ENCODE data around the gene ERGIC1.

The ERGIC1 gene

GRCh38 chr5:172818081-172818480 is 16.0 kb upstream of the ERGIC1 start:
- Histone ChIP-seq H3K79me2 (ENCODE audit: low read length) (no peaks in the 10 kb centered on the region), H3K9me3 (replicated peaks; ENCODE audit: insufficient read depth, low read length) (no peaks in the 10 kb centered on the region), H3K36me3 (replicated peaks; ENCODE audit: insufficient read depth, low read length) (no peaks in the 10 kb centered on the region), H4K20me1 (ENCODE audit: insufficient read depth, low read length) (no peaks in the 10 kb centered on the region), H2AFZ (ENCODE audit: low read length) (no peak overlapping the region), H3K4me2 (ENCODE audit: low read depth, low read length) (no peak overlapping the region), H3F3A (ENCODE audit: insufficient read depth, low read length) (no peaks in the 10 kb centered on the region), H3K4me3 (ENCODE audit: low read length) (no peak overlapping the region), H3K27me3 (replicated peaks; ENCODE audit: insufficient read depth, low read length) (no peaks in the 10 kb centered on the region), H3K9me2 (replicated peaks; ENCODE audit: insufficient read depth, low read length) (no peaks in the 10 kb centered on the region), H3K9ac (ENCODE audit: low read length) (no peak overlapping the region), H3K4me1 (ENCODE audit: low read length) (no peaks in the 10 kb centered on the region), H3K27ac (ENCODE audit: low read length) (no peak overlapping the region)
- no peak for DNase-seq
- TF ChIP-seq EZH2phosphoT487 (IDR thresholded peaks at IDR 0.05; ENCODE audit: low read length) (no peak), EZH2 (optimal IDR thresholded peaks at IDR 0.05; ENCODE audit: low read depth, low read length) (no peak)
- TF ChIP-seq, protein P1, sequence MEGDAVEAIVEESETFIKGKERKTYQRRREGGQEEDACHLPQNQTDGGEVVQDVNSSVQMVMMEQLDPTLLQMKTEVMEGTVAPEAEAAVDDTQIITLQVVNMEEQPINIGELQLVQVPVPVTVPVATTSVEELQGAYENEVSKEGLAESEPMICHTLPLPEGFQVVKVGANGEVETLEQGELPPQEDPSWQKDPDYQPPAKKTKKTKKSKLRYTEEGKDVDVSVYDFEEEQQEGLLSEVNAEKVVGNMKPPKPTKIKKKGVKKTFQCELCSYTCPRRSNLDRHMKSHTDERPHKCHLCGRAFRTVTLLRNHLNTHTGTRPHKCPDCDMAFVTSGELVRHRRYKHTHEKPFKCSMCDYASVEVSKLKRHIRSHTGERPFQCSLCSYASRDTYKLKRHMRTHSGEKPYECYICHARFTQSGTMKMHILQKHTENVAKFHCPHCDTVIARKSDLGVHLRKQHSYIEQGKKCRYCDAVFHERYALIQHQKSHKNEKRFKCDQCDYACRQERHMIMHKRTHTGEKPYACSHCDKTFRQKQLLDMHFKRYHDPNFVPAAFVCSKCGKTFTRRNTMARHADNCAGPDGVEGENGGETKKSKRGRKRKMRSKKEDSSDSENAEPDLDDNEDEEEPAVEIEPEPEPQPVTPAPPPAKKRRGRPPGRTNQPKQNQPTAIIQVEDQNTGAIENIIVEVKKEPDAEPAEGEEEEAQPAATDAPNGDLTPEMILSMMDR (IDR thresholded peaks at IDR 0.05; ENCODE audit: low read length), result no peak

DNA sequence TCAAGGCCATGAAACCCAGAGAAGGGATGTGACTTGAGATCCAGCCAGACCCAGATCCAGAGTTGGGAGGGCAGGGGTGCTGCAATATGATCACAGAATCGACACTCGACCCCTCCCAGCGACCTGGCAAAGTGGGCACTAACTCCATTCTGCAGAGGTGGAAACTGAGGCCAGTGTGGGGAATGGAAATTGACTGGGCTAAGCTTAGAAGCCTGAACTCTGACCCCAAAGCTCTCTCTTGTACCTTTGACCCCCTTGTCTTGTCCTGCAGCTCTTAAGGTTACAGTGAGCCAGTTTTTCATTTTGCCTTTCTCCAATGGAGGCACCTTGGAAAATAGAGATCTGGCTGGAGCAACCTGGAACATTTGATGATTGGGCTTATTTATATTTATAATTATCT is 14.5 kb upstream of the ERGIC1 start:
- Histone ChIP-seq H3K9me2 (replicated peaks; ENCODE audit: insufficient read depth, low read length) (no peaks in the 10 kb centered on the region), H4K20me1 (ENCODE audit: insufficient read depth, low read length) (no peaks in the 10 kb centered on the region), H3K9me3 (replicated peaks; ENCODE audit: insufficient read depth, low read length) (no peaks in the 10 kb centered on the region), H3F3A (ENCODE audit: insufficient read depth, low read length) (no peaks in the 10 kb centered on the region), H3K4me2 (ENCODE audit: low read depth, low read length) (no peak overlapping the region), H3K27me3 (replicated peaks; ENCODE audit: insufficient read depth, low read length) (no peaks in the 10 kb centered on the region), H2AFZ (ENCODE audit: low read length) (no peak overlapping the region), H3K4me1 (ENCODE audit: low read length) (no peaks in the 10 kb centered on the region), H3K27ac (ENCODE audit: low read length) (no peak overlapping the region), H3K9ac (ENCODE audit: low read length) (no peak overlapping the region), H3K36me3 (replicated peaks; ENCODE audit: insufficient read depth, low read length) (no peaks in the 10 kb centered on the region), H3K79me2 (ENCODE audit: low read length) (no peaks in the 10 kb centered on the region), H3K4me3 (ENCODE audit: low read length) (no peak overlapping the region)
- DNase-seq, result no peak
- TF ChIP-seq, protein P1 (IDR thresholded peaks at IDR 0.05; ENCODE audit: low read length), result no peak
- TF ChIP-seq EZH2 (optimal IDR thresholded peaks at IDR 0.05; ENCODE audit: low read depth, low read length) (no peak), EZH2phosphoT487 (IDR thresholded peaks at IDR 0.05; ENCODE audit: low read length) (no peak)

DNA sequence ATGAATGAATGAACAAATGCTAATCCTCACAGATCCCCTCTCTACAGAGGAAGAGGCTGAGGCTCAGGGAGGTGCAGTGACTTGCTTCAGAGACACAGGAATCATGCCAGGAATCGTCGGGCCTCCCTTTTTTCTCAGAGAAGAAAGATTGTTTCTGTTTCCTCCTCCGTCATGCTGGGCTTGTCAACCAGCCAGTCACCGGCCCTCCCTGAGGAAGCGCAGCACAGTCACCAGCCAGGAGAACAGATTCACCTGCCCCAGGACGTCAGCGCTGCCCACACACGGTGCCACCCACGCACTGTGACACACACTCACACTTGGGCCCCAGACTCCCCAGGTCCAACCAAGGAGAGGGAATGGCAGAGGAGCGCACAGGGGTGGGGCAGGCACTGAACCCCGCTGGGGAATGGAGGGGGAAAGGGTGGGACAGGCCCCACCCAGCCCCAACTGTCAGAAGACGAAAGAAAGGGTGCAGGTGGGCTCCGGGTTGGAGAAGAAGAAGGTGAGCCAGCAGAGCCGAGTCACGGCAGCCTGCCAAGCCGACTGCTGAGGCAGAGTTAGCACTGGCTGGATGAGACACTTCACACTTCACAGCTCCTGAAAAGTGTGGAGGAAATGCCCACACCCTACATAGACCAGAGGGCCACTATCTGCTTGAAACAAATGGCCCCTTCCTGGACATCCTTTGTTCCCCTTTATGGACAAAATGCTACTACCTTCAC is 13.8 kb upstream of the ERGIC1 start:
- no peak overlapping the region for H3K4me2 ChIP-seq (ENCODE audit: low read depth, low read length)
- no peaks in the 10 kb centered on the region for H4K20me1 ChIP-seq (ENCODE audit: insufficient read depth, low read length)
- DNase-seq, result no peak
- no peak overlapping the region for H3K9ac ChIP-seq (ENCODE audit: low read length)
- no peak overlapping the region for H2AFZ ChIP-seq (ENCODE audit: low read length)
- no peaks in the 10 kb centered on the region for H3F3A ChIP-seq (ENCODE audit: insufficient read depth, low read length)
- no peaks in the 10 kb centered on the region for H3K9me3 ChIP-seq (replicated peaks; ENCODE audit: insufficient read depth, low read length)
- no peak overlapping the region for H3K27ac ChIP-seq (ENCODE audit: low read length)
- H3K9me2 ChIP-seq (replicated peaks; ENCODE audit: insufficient read depth, low read length), result no peaks in the 10 kb centered on the region
- no peaks in the 10 kb centered on the region for H3K79me2 ChIP-seq (ENCODE audit: low read length)
- H3K4me1 ChIP-seq (ENCODE audit: low read length), result no peaks in the 10 kb centered on the region
- H3K36me3 ChIP-seq (replicated peaks; ENCODE audit: insufficient read depth, low read length), result no peaks in the 10 kb centered on the region
- H3K27me3 ChIP-seq (replicated peaks; ENCODE audit: insufficient read depth, low read length), result no peaks in the 10 kb centered on the region
- TF ChIP-seq EZH2 (optimal IDR thresholded peaks at IDR 0.05; ENCODE audit: low read depth, low read length), result no peak
- TF ChIP-seq EZH2phosphoT487 (IDR thresholded peaks at IDR 0.05; ENCODE audit: low read length), result no peak
- TF ChIP-seq, protein P1 (IDR thresholded peaks at IDR 0.05; ENCODE audit: low read length), result no peak
- H3K4me3 ChIP-seq (ENCODE audit: low read length), result no peak overlapping the region
